Naive thymus-derived CD4-positive, alpha-beta T cell (primary cell): Measurements from ENCODE around the gene PLCH2. TPM values are rescaled to one million over a fixed set of nuclear protein-coding genes. Genes with fewer than 3 reads are reported as not detected.
"Not testable (repeated sequence)": the region's sequence is repeated elsewhere in the genome, so short reads cannot be mapped to it uniquely, and the experiment has no call there.

Source experiments
- ATAC-seq: fragments of 150-1000 bp; cut with Tn5 transposase; 2 replicates; pipeline ENCODE4 v1.10.0; 2021; ENCODE audit warnings: mild to moderate bottlenecking, moderate library complexity
- CTCF ChIA-PET: fragments of 350-600 bp; sonication (Branson Sonifier 250); formaldehyde crosslinking; loops from one replicate; lab custom pipeline; 2021; ENCODE audit warnings: antibody characterized with exemption; lab: Charles Lee
- POLR2A ChIA-PET: fragments of 350-600 bp; sonication (Branson Sonifier 250); formaldehyde crosslinking; loops from one replicate; lab custom pipeline; 2021; ENCODE audit warnings: antibody characterized with exemption, inconsistent platforms; lab: Charles Lee
- DNase-seq, 9 donors: peaks; one replicate each; pipeline versions ENCODE4 v3.0.0 to v3.0.0-alpha.2; 2020 to 2022; ENCODE audit warnings: mixed read lengths in 1 of 9
- H3K27ac ChIP-seq: one replicate; pipeline ENCODE4 v1.7.0; 2013; ENCODE audit warnings: mild to moderate bottlenecking, low read depth, low read length, moderate library complexity
- H3K27me3 ChIP-seq, 2 donors: one replicate each; pipeline ENCODE4 v1.7.0; 2013; ENCODE audit warnings: low read length in 2 of 2, mild to moderate bottlenecking in 2 of 2, moderate library complexity in 2 of 2; ENCODE audit not compliant: control insufficient read depth in 2 of 2, insufficient read depth in 2 of 2
- H3K36me3 ChIP-seq, 3 experiments: 1 replicate in 2 of 3; 2 replicates in 1 of 3; pipeline ENCODE4 v1.7.0; 2013; ENCODE audit warnings: low read length in 3 of 3, mild to moderate bottlenecking in 3 of 3, moderate library complexity in 1 of 3; ENCODE audit not compliant: insufficient read depth in 3 of 3, control insufficient read depth in 2 of 3
- H3K4me1 ChIP-seq, 2 donors: one replicate each; pipeline ENCODE4 v1.7.0; 2013; ENCODE audit warnings: low read length in 2 of 2, mild to moderate bottlenecking in 2 of 2, moderate library complexity in 1 of 2; ENCODE audit not compliant: control insufficient read depth in 2 of 2, insufficient read depth in 2 of 2
- H3K4me3 ChIP-seq: 2 replicates; pipeline ENCODE4 v1.7.0; 2013; ENCODE audit warnings: mild to moderate bottlenecking, low read length
- H3K9me3 ChIP-seq, 3 experiments: 1 replicate in 2 of 3; 2 replicates in 1 of 3; pipeline ENCODE4 v1.7.0; 2013; ENCODE audit warnings: low read length in 3 of 3; ENCODE audit not compliant: control insufficient read depth in 2 of 3
- H3K27ac Mint-ChIP-seq, 9 donors: one replicate each; pipeline ENCODE4 v1.8.0; 2020 to 2022; ENCODE audit warnings: mixed read lengths in 9 of 9, mild to moderate bottlenecking in 8 of 9, moderate library complexity in 5 of 9, inconsistent platforms in 2 of 9
- H3K27me3 Mint-ChIP-seq, 5 donors: one replicate each; pipeline ENCODE4 v1.8.0; 2021 to 2022; ENCODE audit warnings: mixed read lengths in 5 of 5, mild to moderate bottlenecking in 1 of 5
- H3K36me3 Mint-ChIP-seq, 5 donors: one replicate each; pipeline ENCODE4 v1.8.0; 2020 to 2022; ENCODE audit warnings: mixed read lengths in 5 of 5, mild to moderate bottlenecking in 3 of 5, inconsistent platforms in 1 of 5
- H3K4me1 Mint-ChIP-seq, 7 donors: one replicate each; pipeline ENCODE4 v1.8.0; 2020 to 2022; ENCODE audit warnings: mixed read lengths in 7 of 7, mild to moderate bottlenecking in 3 of 7, inconsistent platforms in 1 of 7
- H3K4me3 Mint-ChIP-seq, 10 donors: one replicate each; pipeline ENCODE4 v1.8.0; 2020 to 2022; ENCODE audit warnings: mild to moderate bottlenecking in 10 of 10, mixed read lengths in 10 of 10, moderate library complexity in 6 of 10, inconsistent platforms in 2 of 10
- H3K9me3 Mint-ChIP-seq, 11 donors: one replicate each; pipeline ENCODE4 v1.8.0; 2020 to 2022; ENCODE audit warnings: mixed read lengths in 11 of 11, mild to moderate bottlenecking in 4 of 11, inconsistent platforms in 1 of 11, moderate library complexity in 1 of 11
- intact Hi-C, 2 donors: fragments of 100-400 bp; cut with micrococcal nuclease; formaldehyde crosslinking; loops; one replicate each; pipeline ENCODE4 v1.15.1; 2023
- polyA plus RNA-seq, 2 donors: library from polyadenylated mRNA; unstranded; fragments of 300-500 nt; fragmentation: Illumina TruSeq; gene quantifications; one replicate each; pipeline ENCODE4 v1.2.3, GENCODE V29; 2021
- total RNA-seq, 6 experiments: library from RNA in 5 of 6; stranded (reverse) in 5 of 6; gene quantifications; 1 replicate in 5 of 6; 2 replicates in 1 of 6; pipeline ENCODE4 v1.2.3 and lab custom pipeline; 2021 to 2026

The PLCH2 gene
- total and polyA plus RNA-seq, 7 experiments from 2014 or later: 0.11 to 37.4 (median 11.8) TPM

GRCh38 chr1:2547210-2548067, 71.3 kb downstream of the PLCH2 start:
- peak in 5 of 9 donors; percentile 50 to 63 (median 54) for DNase-seq
- H3K27ac Mint-ChIP-seq: peak overlapping the region; percentile 85 to 99 (median 97)
- peaks cover 0 to 2% (median 0%) of the 10 kb centered on the region in 5 donors for H3K36me3 Mint-ChIP-seq
- H3K9me3 Mint-ChIP-seq: no peaks in the 10 kb centered on the region
- Histone ChIP-seq H3K27me3 (no peaks in the 10 kb centered on the region), H3K4me3 (peak overlapping the region; percentile 88), H3K4me1 (peaks cover 18 to 33% of the 10 kb centered on the region in 2 donors), H3K27ac (peak overlapping the region; percentile 97), H3K36me3 (no peaks in the 10 kb centered on the region), H3K9me3 (no peaks in the 10 kb centered on the region)
- POLR2A ChIA-PET: interaction anchor here (0.5 to 11.7 kb wide), 18 partner anchors 9 to 352 kb away, joined by 3 to 294 read pairs (median 8); partner anchors contain the start of genes FAAP20, HES5, MORN1 and PANK4
- peaks cover 0 to 4% (median 0%) of the 10 kb centered on the region in 5 donors for H3K27me3 Mint-ChIP-seq
- CTCF ChIA-PET: interaction anchor here (0.6 to 3.6 kb wide), 13 partner anchors 9 to 352 kb away, joined by 3 to 32 read pairs (median 7); partner anchors contain the start of genes FAAP20, PANK4, PEX10 and PRXL2B
- peak; percentile 12 for ATAC-seq
- peaks cover 0 to 34% (median 18%) of the 10 kb centered on the region in 7 donors for H3K4me1 Mint-ChIP-seq
- intact Hi-C loops: loop anchor here (1.0 to 5.0 kb wide), 14 partner anchors 9 to 415 kb away; partner anchors contain the start of genes PANK4 (in 2 of the 2), TNFRSF14 (in 2 of the 2) and PRXL2B (in 1 of the 2)
- H3K4me3 Mint-ChIP-seq: peak overlapping the region; percentile 87 to 97 (median 94)

- H3K4me3 Mint-ChIP-seq: peak overlapping the region; percentile 87 to 97 (median 94)
- Histone ChIP-seq H3K9me3 (no peaks in the 10 kb centered on the region), H3K4me1 (peaks cover 18 to 33% of the 10 kb centered on the region in 2 donors), H3K36me3 (no peaks in the 10 kb centered on the region), H3K27me3 (no peaks in the 10 kb centered on the region), H3K4me3 (peak overlapping the region; percentile 88), H3K27ac (peak overlapping the region; percentile 97)
- H3K27me3 Mint-ChIP-seq: no peaks in the 10 kb centered on the region
- peak; percentile 66 to 85 (median 75) for DNase-seq
- H3K27ac Mint-ChIP-seq: peak overlapping the region; percentile 85 to 99 (median 97)
- intact Hi-C loops: loop anchor here (1.0 to 5.0 kb wide), 9 partner anchors 8 to 353 kb away; partner anchors contain the start of genes TNFRSF14 (in 2 of the 2) and PANK4 (in 1 of the 2)
- peak; percentile 34 for ATAC-seq
- peaks cover 0 to 2% (median 0%) of the 10 kb centered on the region in 5 donors for H3K36me3 Mint-ChIP-seq
- ChIA-PET POLR2A (interaction anchor here (0.5 to 11.7 kb wide), 23 partner anchors 8 to 353 kb away, joined by 3 to 294 read pairs (median 5); partner anchors contain the start of genes FAAP20, HES5, MORN1 and PANK4), CTCF (interaction anchor here (0.6 to 3.6 kb wide), 10 partner anchors 8 to 353 kb away, joined by 3 to 32 read pairs (median 10); partner anchors contain the start of genes FAAP20, PANK4, PEX10 and PRXL2B)
- H3K4me1 Mint-ChIP-seq: peaks cover 0 to 34% (median 18%) of the 10 kb centered on the region in 7 donors
- no peaks in the 10 kb centered on the region for H3K9me3 Mint-ChIP-seq
Observed at GRCh38 chr1:2548068-2548589, 72.0 kb downstream of the PLCH2 start.

GRCh38 chr1:2549367-2550029, 73.4 kb downstream of the PLCH2 start:
- H3K36me3 Mint-ChIP-seq, ATAC-seq, DNase-seq, H3K27me3 ChIP-seq, H3K9me3 Mint-ChIP-seq, H3K36me3 ChIP-seq, H3K9me3 ChIP-seq, H3K27me3 Mint-ChIP-seq, H3K4me3 ChIP-seq: not testable (repeated sequence)
- intact Hi-C loops: loop anchor here in 1 of 2 donors (5.0 kb wide), 1 partner anchor 247 kb away; no protein-coding TSS in a partner anchor
- H3K4me3 Mint-ChIP-seq: peak overlapping the region in 7 of 10 donors; percentile 29 to 97 (median 90)
- ChIA-PET CTCF (interaction anchor here (0.6 to 0.8 kb wide), 3 partner anchors 131 to 1087 kb away, joined by 3 to 6 read pairs (median 3); no protein-coding TSS in a partner anchor), POLR2A (interaction anchor here (0.7 to 11.7 kb wide), 10 partner anchors 10 to 318 kb away, joined by 3 to 294 read pairs (median 4); partner anchors contain the start of genes HES5, MORN1, PANK4 and PRXL2B)
- peaks cover 0 to 28% (median 23%) of the 10 kb centered on the region in 7 donors for H3K4me1 Mint-ChIP-seq
- peak overlapping the region; percentile 85 to 99 (median 97) for H3K27ac Mint-ChIP-seq
- Histone ChIP-seq H3K4me1 (peaks cover 18 to 26% of the 10 kb centered on the region in 2 donors), H3K27ac (peak overlapping the region; percentile 97)

GRCh38 chr1:2550309-2550861, 74.3 kb downstream of the PLCH2 start:
- ATAC-seq, H3K9me3 Mint-ChIP-seq, DNase-seq, H3K36me3 ChIP-seq, H3K27me3 Mint-ChIP-seq, H3K27ac ChIP-seq, H3K27me3 ChIP-seq, intact Hi-C loops, H3K4me3 ChIP-seq, H3K9me3 ChIP-seq, H3K36me3 Mint-ChIP-seq, CTCF ChIA-PET: not testable (repeated sequence)
- POLR2A ChIA-PET: interaction anchor here (7.3 to 11.7 kb wide), 2 partner anchors 21 to 35 kb away, joined by 98 to 294 read pairs; partner anchors contain the start of genes HES5, PANK4 and PRXL2B
- peak overlapping the region in 1 of 10 donors; percentile 36 for H3K4me3 Mint-ChIP-seq
- peaks cover 26 to 30% of the 10 kb centered on the region in 2 donors for H3K4me1 ChIP-seq
- H3K27ac Mint-ChIP-seq: peak overlapping the region in 8 of 9 donors; percentile 71 to 97 (median 90)
- H3K4me1 Mint-ChIP-seq: peaks cover 0 to 31% (median 26%) of the 10 kb centered on the region in 7 donors

- intact Hi-C loops, H3K4me3 ChIP-seq, H3K4me3 Mint-ChIP-seq, ATAC-seq, H3K27me3 Mint-ChIP-seq, CTCF ChIA-PET, H3K27ac ChIP-seq, H3K36me3 ChIP-seq, H3K27me3 ChIP-seq, DNase-seq, H3K36me3 Mint-ChIP-seq, H3K9me3 Mint-ChIP-seq, H3K9me3 ChIP-seq, POLR2A ChIA-PET: not testable (repeated sequence)
- peaks cover 28 to 30% of the 10 kb centered on the region in 2 donors for H3K4me1 ChIP-seq
- Mint-ChIP-seq H3K4me1 (peaks cover 0 to 40% (median 34%) of the 10 kb centered on the region in 7 donors), H3K27ac (peak overlapping the region in 8 of 9 donors; percentile 48 to 83 (median 70))
Observed at GRCh38 chr1:2551544-2551943, 75.5 kb downstream of the PLCH2 start.
